Epidermal melanocyte (primary cell): Measurements from ENCODE around the gene CDH10.

ENCODE experiments used
- DNase-seq: peaks from one replicate; pipeline ENCODE4 v3.0.0; 2011; ENCODE audit warnings: low spot score; ENCODE audit not compliant: insufficient read length

The CDH10 gene

DNA sequence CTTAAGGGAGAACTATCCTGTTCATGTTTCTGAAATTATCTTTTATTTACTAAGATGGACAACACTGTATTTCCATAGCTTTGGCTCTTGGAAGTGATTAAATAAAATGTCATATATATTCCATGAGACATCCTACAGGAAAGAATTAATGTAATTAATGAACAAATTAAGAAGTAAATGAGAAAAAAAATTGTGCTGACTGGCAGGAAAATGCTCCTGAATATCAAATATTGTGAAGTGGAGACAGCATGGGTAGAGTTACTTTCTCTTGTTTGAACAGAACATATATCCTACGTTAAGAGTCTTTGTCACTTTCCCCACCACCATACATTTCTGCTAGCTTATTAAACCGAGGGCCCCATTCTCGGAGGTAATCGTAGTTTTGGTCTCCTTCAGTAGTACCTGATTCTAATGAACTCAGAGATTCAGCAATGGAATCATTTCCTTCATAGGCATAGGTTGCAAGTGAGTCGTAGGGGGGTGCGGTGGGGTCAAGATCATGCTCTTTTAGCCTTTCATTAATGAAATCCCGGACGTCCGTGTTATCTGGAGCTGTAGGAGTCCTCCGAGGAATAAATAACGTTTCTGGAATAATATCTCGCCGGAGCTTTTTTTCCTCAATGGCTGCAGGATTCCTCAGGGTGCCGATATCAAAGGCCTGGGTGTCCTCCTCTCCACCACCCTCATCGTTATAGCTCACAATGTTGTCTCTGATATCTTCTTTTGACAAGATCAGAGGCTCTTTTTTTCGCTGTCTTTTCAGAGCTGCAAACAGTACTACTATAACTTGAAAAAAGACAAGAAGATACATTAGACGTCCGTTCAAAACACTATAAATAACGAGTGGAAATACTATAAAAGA is 157.2 kb downstream of the CDH10 start:
- no peak for DNase-seq

DNA sequence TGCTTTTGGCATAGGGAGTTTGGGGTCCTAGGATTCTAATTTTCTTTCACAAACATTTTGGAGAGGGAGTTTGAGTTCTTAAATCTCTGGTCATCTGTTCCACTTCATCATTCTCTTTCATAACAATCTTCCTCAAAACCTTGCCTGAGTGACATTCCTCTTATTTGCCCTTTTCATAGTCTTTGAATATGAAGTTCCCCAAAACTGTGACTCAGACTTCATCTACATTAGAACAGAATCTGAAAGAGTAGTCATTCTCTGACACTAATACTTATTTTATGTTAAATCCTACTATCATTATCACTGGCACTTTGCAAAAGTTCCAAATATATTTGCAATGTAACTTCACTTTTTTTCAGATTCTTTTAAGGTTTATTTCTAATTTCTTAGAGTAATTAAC is 163.8 kb downstream of the CDH10 start:
- DNase-seq, result no peak

DNA sequence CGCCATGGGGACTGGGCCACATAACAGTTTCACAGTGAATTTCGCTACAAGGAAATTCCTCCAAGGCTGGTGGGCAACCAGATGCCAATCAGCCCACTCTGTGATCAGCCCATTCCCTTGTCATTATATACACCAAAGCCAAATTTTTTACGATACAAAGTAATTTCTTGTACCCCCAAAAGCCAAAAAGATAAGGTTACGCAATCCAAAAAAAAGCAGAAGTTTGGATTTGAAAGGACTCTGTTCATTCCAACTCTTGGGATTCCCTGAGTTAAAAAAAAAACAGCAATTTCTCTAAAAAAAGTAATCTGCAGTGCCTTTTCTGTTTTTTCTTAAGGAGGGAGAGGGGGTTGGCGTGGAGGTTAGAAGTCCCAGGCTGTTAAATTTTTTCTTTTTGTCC is 166.8 kb downstream of the CDH10 start:
- no peak for DNase-seq

DNA sequence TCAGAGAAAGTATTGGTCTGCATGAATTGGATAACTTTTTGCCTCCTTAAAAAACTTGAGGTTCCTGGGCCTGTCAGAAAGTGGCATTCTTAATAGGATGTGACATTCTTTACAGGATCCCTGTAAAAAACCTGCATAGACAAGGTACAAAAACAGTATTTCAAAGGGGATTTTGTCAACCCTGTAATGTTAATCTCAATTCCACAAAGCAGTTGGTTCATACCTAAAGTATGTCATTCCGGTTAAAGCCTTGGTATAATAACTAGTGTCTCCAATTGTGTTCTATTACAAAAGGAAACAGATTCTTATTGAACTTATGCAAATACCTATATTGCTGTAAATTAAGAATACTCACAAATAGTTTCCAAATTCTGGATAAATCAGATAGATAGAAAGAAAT is 169.7 kb downstream of the CDH10 start:
- no peak for DNase-seq

DNA sequence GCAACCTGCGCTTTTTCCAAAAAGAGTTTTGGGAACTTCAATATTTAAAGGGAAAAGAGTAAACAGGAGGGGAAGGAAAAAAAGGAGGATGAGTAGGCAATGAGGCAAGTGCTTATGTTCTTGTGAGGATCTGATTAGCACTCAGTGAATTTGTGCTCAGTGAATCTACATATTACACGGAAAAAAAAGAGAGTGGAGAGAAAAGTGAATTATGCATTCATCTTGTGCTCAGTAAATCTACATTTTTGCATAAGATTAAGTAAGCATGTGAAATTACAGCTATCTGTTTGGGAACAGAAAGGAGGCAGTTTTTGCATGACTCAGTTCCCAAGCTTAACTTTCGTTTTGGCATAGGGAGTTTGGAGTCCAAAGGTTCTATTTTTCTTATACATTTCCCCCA is 170.1 kb downstream of the CDH10 start:
- no peak for DNase-seq

DNA sequence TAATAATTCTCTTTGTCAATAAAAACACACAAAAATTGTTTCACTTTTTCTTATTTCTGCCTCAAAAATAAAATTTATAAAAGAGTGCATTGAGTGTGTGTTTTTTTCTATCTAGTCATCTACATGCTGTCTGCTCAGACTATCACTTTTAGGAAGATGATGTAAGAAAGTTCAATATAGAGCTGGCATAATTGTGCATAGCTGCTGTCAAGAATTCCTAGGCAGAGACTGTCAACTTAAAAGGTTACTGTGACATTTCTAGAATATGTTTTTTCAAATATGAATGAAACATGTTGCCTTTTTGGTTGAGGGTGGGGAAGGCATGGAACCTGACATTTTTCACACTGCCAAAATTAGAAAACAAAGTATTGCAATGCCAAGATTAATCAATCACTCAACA is 172.3 kb downstream of the CDH10 start:
- no peak for DNase-seq

DNA sequence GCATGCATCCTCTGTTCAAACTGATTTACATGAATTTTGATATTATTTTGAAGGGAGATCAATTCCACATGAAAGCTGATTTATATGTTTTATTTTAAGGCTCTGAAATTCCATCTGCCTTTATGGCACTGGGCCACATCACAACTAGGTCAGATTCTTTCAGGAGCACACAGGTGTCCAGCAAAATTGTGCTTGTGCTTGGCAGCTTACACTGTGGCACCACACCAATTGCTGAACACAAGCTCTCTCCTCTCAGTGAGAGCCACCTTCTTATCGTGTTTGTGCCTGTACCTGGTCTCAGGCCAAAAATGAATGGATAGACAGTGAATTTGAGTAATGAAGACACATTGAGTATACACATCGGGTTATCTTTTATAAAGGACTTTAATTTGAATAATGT is 200.4 kb downstream of the CDH10 start:
- DNase-seq, result no peak

DNA sequence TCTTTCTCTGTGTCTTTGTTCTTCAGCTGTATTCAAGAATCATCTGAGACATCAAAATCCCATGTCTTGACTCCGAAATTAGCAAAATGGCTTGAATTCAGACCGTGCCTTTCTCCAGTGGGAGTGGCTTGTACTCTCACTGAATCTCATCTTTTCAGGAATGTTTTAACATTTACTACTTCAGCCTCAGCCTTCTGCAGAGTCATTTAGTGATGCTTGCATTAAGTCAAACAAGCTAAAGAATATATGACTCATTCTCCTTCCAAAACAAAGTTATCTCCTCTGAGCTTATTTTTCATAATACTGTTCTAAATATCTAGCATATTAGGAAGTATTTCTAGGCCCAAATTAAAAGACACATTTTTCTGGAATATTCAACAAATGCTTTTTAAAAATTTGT is 205.3 kb downstream of the CDH10 start:
- DNase-seq, result no peak
